GM21360 (cell line): ENCODE data around the gene SIPA1L3.
A peak's percentile ranks its signal among the peaks of the same experiment; 100 is the strongest.
"Not testable (repeated sequence)": the region's sequence is repeated elsewhere in the genome, so short reads cannot be mapped to it uniquely, and the experiment has no call there.

Experiments
- ATAC-seq: cut with Tn5 transposase; IDR thresholded peaks from one replicate; pipeline ENCODE4 v1.9.1; 2021; ENCODE audit warnings: mild to moderate bottlenecking, moderate library complexity; ENCODE audit not compliant: unreplicated experiment

SIPA1L3 gene, protein sequence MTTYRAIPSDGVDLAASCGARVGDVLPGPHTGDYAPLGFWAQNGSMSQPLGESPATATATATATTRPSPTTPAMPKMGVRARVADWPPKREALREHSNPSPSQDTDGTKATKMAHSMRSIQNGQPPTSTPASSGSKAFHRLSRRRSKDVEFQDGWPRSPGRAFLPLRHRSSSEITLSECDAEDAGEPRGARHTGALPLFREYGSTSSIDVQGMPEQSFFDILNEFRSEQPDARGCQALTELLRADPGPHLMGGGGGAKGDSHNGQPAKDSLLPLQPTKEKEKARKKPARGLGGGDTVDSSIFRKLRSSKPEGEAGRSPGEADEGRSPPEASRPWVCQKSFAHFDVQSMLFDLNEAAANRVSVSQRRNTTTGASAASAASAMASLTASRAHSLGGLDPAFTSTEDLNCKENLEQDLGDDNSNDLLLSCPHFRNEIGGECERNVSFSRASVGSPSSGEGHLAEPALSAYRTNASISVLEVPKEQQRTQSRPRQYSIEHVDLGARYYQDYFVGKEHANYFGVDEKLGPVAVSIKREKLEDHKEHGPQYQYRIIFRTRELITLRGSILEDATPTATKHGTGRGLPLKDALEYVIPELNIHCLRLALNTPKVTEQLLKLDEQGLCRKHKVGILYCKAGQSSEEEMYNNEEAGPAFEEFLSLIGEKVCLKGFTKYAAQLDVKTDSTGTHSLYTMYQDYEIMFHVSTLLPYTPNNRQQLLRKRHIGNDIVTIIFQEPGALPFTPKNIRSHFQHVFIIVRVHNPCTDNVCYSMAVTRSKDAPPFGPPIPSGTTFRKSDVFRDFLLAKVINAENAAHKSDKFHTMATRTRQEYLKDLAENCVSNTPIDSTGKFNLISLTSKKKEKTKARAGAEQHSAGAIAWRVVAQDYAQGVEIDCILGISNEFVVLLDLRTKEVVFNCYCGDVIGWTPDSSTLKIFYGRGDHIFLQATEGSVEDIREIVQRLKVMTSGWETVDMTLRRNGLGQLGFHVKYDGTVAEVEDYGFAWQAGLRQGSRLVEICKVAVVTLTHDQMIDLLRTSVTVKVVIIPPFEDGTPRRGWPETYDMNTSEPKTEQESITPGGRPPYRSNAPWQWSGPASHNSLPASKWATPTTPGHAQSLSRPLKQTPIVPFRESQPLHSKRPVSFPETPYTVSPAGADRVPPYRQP (N-terminal part only)

DNA sequence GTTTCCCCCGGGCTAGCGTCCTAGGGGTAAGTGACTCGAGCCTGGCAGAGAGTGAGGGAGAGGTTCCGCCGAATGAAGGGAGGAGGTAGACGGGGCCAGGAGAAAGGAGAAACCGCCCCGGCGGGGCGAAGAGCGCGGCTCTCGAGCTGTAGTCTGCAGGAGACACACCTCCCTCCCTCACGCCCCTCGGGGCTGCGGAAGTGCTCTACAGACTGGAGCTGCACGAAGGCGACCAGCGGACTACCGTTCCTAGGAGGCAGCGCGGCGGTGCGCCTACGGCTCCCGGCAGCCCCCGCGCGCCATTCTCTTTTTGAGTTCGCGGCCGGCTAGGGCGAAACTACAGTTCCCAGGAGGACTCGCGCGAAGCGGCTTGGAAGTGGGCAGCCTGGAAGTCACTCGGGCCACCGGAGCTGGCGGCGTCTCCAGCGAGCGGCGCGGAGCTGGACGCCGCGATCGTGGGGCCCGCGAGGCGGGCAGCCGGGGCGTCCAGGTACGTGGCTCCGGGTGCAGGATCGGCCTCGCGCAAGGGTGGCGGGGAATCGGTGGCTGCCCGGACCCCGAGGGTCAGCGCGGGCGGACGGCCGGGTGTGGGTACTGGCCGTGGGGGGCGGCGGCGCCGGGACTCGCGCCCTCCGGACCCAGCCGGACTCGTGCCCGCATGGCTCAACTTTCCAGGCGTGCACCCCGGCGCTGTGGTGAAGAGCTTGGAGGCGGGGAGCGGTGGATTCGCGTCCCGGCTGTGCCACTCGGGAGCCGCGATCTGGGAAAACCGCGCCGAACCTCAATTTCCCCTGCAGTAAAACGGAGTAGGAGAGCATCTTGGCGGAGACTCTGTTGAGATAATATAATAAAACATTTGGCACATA, at the start of gene SIPA1L3:
SIPA1L3 (plus strand) TSS at position 340 of the 866 bp plus-strand sequence. CDS start 174,358 bp downstream, outside the sequence.
- ATAC-seq: peak; percentile 79

- ATAC-seq: no peak
These were observed 42.5 kb upstream of the SIPA1L3 start for GRCh38 chr19:37864501-37864900.

DNA sequence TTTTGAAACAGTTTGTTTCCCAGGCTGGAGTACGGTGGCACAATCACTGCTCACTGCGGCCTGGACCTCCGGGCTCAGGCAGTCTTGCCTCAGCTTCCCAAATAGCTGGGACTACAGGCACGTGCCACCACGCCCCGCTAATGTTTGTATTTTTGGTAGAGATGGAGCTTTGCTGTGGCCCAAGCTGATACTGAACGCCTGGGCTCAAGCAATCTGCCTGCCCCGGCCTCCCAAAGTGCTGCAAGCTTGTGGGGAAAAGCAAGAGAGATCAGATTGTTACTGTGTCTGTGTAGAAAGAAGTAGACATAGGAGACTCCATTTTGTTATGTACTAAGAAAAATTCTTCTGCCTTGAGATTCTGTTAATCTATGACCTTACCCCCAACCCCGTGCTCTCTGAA, 41.1 kb upstream of the SIPA1L3 start:
- ATAC-seq: not testable (repeated sequence)

- no peak for ATAC-seq
These were observed 39.2 kb upstream of the SIPA1L3 start for GRCh38 chr19:37867831-37868230.

DNA sequence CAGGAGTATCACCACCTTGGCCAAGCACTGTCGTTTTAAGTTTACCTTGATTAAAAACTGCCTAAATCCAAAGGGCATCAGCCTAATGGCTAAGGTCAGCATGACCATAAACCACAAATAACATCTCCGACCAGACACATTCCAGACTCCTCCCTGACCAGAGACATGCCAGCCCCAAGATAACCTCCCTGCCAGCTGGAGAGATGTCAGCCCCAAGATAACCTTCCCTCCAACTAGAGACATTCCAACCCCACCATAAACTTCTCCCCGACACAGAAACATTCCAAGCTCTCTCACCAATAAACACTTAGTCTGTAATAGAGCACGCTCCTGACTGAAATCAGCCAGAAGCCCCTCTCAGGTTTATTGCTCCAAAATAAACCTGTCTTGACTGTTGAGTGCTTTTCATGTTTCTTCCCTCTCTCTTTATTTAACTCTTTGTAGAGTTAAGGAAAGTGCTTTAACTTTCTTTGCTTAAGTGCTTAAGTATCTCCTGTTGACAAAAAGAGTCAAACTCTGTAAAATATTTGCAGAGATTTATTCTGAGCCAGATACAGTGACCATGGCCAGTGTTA, 37.2 kb upstream of the SIPA1L3 start:
- ATAC-seq: no peak

GRCh38 chr19:37872383-37872782, 34.6 kb upstream of the SIPA1L3 start:
- ATAC-seq: no peak

GRCh38 chr19:37874784-37875183, 32.2 kb upstream of the SIPA1L3 start:
- no peak for ATAC-seq

GRCh38 chr19:37876032-37876431, 31.0 kb upstream of the SIPA1L3 start:
- ATAC-seq: no peak

- no peak for ATAC-seq
These were observed 29.9 kb upstream of the SIPA1L3 start for GRCh38 chr19:37877147-37877546.

DNA sequence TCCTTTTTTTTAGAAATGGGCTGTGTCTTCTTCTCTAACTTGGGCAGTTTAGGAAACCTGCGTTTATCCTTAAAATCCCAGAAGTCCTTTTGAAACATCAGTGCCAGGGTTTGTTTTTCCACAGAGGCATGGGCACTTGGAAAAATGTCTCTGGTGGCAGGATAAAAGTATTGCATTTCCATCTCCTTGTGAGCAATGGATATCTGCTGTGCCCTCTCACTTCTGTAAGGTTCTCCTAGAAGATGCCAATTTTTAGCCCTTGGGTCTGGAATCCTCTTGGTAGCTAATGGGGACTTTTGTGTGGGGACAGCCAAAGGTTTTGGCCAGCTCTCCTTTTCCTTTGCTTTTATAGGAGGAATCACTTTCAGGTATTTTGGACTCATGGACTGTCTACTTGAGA, 21.6 kb upstream of the SIPA1L3 start:
- ATAC-seq: no peak

- no peak for ATAC-seq
These were observed 20.4 kb upstream of the SIPA1L3 start for GRCh38 chr19:37886571-37886970.

GRCh38 chr19:37893845-37894575, 13.0 kb upstream of the SIPA1L3 start:
- no peak for ATAC-seq

- ATAC-seq: no peak
These were observed 10.8 kb upstream of the SIPA1L3 start for GRCh38 chr19:37896180-37896579.

- ATAC-seq: no peak
These were observed 7.6 kb upstream of the SIPA1L3 start for GRCh38 chr19:37899453-37899852.

GRCh38 chr19:37899966-37900365, 7.0 kb upstream of the SIPA1L3 start:
- no peak for ATAC-seq

DNA sequence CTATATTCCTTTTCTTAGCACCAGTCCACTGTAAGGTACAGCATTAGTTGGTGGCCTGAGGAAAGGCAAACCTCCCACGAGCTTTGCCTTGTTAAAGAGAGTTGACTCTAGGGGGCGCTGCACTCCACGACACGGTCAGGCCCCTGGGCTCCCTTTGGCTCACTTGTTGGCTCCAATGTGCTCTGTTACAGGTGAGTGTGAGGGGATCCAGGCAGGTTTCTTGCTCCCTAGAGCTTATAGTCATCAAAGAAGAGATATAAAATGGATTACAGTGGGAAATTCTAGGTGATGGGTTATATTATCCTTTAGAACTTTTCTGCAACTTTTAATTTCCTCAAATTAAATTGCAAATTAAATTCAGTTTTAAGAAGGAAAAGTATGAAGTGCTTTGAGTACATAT, 4.3 kb upstream of the SIPA1L3 start:
- no peak for ATAC-seq

GRCh38 chr19:37903096-37903495, 3.9 kb upstream of the SIPA1L3 start:
- no peak for ATAC-seq

GRCh38 chr19:37905946-37906868, 801 bp upstream of the SIPA1L3 start, which contains the start of gene WDR87:
Gene WDR87 (minus strand): TSS chr19:37906594. CDS start chr19:37898239, 8,355 bp downstream.
- ATAC-seq: peak; percentile 7
